Measurements from ENCODE around the gene ELOVL2.

DNA sequence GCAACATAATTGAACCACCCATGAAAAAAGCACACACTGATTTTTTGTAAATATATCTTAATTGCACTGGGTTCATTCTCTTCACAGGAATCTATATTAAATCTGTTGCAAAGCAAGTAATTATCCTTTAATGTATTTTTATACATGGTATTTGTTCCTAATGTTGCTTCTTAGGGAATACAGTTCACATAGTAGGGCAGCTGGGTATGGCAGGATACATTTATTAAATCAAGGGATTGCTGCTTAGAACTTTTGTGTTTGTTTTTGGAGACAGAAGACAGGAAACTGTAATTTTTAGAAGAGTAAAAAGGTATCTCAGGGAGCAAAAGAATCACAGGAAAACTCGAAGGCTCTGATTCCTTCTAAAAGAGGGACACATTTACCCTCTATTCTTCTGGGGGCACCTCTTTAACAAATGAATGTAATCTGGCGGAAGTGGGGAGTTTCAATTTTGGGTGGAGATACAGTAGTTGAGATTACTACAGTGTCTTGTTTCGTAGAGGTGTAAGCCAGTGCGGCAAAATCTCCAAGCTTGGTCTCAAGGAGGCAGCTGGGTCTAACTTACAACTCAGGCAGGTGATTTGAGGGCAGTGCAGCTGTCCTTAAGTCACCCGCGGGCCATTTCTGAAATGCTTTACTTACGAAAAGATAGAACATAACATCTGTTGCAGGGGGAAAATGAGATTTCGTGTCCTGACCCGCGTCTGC is 48.7 kb upstream of the ELOVL2 start:
- TF ChIP-seq, protein P1, sequence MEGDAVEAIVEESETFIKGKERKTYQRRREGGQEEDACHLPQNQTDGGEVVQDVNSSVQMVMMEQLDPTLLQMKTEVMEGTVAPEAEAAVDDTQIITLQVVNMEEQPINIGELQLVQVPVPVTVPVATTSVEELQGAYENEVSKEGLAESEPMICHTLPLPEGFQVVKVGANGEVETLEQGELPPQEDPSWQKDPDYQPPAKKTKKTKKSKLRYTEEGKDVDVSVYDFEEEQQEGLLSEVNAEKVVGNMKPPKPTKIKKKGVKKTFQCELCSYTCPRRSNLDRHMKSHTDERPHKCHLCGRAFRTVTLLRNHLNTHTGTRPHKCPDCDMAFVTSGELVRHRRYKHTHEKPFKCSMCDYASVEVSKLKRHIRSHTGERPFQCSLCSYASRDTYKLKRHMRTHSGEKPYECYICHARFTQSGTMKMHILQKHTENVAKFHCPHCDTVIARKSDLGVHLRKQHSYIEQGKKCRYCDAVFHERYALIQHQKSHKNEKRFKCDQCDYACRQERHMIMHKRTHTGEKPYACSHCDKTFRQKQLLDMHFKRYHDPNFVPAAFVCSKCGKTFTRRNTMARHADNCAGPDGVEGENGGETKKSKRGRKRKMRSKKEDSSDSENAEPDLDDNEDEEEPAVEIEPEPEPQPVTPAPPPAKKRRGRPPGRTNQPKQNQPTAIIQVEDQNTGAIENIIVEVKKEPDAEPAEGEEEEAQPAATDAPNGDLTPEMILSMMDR (conservative IDR thresholded peaks at IDR 0.05 in 1 of 2, IDR thresholded peaks at IDR 0.05 in 1 of 2; ENCODE audit: extremely low read depth in 1 of 2, insufficient read depth in 1 of 2, low read depth in 1 of 2, low read length in 2 of 2): no peak
- no peak for TF ChIP-seq EZH2 (IDR thresholded peaks at IDR 0.05; ENCODE audit: borderline replicate concordance, low read length)

All from mammary epithelial cell (primary cell).